DND-41 (cell line): ENCODE results near the gene SLC39A8.

Experiments
- ATAC-seq: fragments of 200-7000 bp; cut with Tn5 transposase; 3 replicates; pipeline ENCODE4 v1.9.1; 2021; ENCODE audit warnings: low read depth; ENCODE audit not compliant: insufficient read depth
- DNase-seq: peaks from one replicate; pipeline ENCODE4 v3.0.0-alpha.2; 2020
- H2AFZ ChIP-seq: 2 replicates; pipeline ENCODE4 v1.6.0; 2012; ENCODE audit warnings: low read depth, low read length
- H3K27ac ChIP-seq: 2 replicates; pipeline ENCODE4 v1.5.1; 2012; ENCODE audit warnings: low read length, inconsistent platforms
- H3K27me3 ChIP-seq: fragments of 200-600 bp; sonication (generic); 2 replicates; pipeline ENCODE4 v1.6.0; 2012; ENCODE audit warnings: low read length, mild to moderate bottlenecking, inconsistent platforms; ENCODE audit not compliant: insufficient read depth, poor library complexity
- H3K36me3 ChIP-seq: 2 replicates; pipeline ENCODE4 v1.5.1; 2012; ENCODE audit warnings: low read length, inconsistent platforms; ENCODE audit not compliant: insufficient read depth
- H3K4me1 ChIP-seq: 2 replicates; pipeline ENCODE4 v1.5.1; 2012; ENCODE audit warnings: mild to moderate bottlenecking, low read length; ENCODE audit not compliant: insufficient read depth
- H3K4me2 ChIP-seq: 2 replicates; pipeline ENCODE4 v1.6.0; 2012; ENCODE audit warnings: mild to moderate bottlenecking, moderate library complexity, low read length, inconsistent platforms; ENCODE audit not compliant: insufficient read depth
- H3K4me3 ChIP-seq, 2 experiments: fragments of 200-600 bp in 1 of 2; shearing (Covaris generic) in 1 of 2; 2 replicates each; pipeline ENCODE4 v1.5.1; 2012 to 2016; ENCODE audit warnings: inconsistent platforms in 2 of 2, low read length in 2 of 2, mild to moderate bottlenecking in 2 of 2, low read depth in 1 of 2, moderate library complexity in 1 of 2
- H3K79me2 ChIP-seq: 2 replicates; pipeline ENCODE4 v1.6.0; 2012; ENCODE audit warnings: low read length, inconsistent platforms; ENCODE audit not compliant: insufficient read depth
- H3K9ac ChIP-seq: 2 replicates; pipeline ENCODE4 v1.6.0; 2012; ENCODE audit warnings: low read depth, mild to moderate bottlenecking, inconsistent platforms, low read length, moderate library complexity
- H3K9me3 ChIP-seq: 2 replicates; pipeline ENCODE4 v1.5.1; 2012; ENCODE audit warnings: low read length, moderate library complexity, mild to moderate bottlenecking, inconsistent platforms; ENCODE audit not compliant: insufficient read depth, severe bottlenecking
- H4K20me1 ChIP-seq: 2 replicates; pipeline ENCODE4 v1.6.0; 2012; ENCODE audit warnings: low read length; ENCODE audit not compliant: insufficient read depth
- CTCF ChIP-seq: IDR thresholded peaks from 2 replicates; pipeline ENCODE4 v1.5.1; 2012; ENCODE audit warnings: borderline replicate concordance, low read length, moderate library complexity, mild to moderate bottlenecking; ENCODE audit not compliant: poor library complexity, severe bottlenecking; ENCODE audit errors: extremely low read depth
- EZH2 ChIP-seq: IDR thresholded peaks from 3 replicates; pipeline ENCODE4 v1.6.1; 2012; ENCODE audit warnings: borderline replicate concordance, low read depth, mild to moderate bottlenecking, moderate library complexity, low read length, inconsistent platforms; ENCODE audit not compliant: severe bottlenecking

The SLC39A8 gene

GRCh38 chr4:102301167-102301566, 44.1 kb downstream of the SLC39A8 start:
- H3K27ac ChIP-seq = no peak overlapping the region
- no peaks in the 10 kb centered on the region for H3K79me2 ChIP-seq
- H3K4me3 ChIP-seq = no peak overlapping the region
- H2AFZ ChIP-seq = no peak overlapping the region
- TF ChIP-seq EZH2 (no peak), CTCF (no peak)
- H3K9ac ChIP-seq = no peak overlapping the region
- H3K9me3 ChIP-seq = no peaks in the 10 kb centered on the region
- no peaks in the 10 kb centered on the region for H3K27me3 ChIP-seq
- H3K4me1 ChIP-seq = no peaks in the 10 kb centered on the region
- no peak overlapping the region for H3K4me2 ChIP-seq
- H4K20me1 ChIP-seq = no peaks in the 10 kb centered on the region
- ATAC-seq = no peak
- no peak for DNase-seq
- peaks cover 51% of the 10 kb centered on the region for H3K36me3 ChIP-seq

- H3K4me2 ChIP-seq = no peak overlapping the region
- no peaks in the 10 kb centered on the region for H3K4me1 ChIP-seq
- ATAC-seq (peak; percentile 98), DNase-seq (peak; percentile 33)
- H2AFZ ChIP-seq = no peak overlapping the region
- TF ChIP-seq CTCF (peak; percentile 74), EZH2 (no peak)
- H3K27me3 ChIP-seq = no peaks in the 10 kb centered on the region
- no peaks in the 10 kb centered on the region for H3K79me2 ChIP-seq
- no peak overlapping the region for H3K9ac ChIP-seq
- H3K27ac ChIP-seq = no peak overlapping the region
- H3K36me3 ChIP-seq = peaks cover 48% of the 10 kb centered on the region
- no peaks in the 10 kb centered on the region for H4K20me1 ChIP-seq
- H3K9me3 ChIP-seq = no peaks in the 10 kb centered on the region
- H3K4me3 ChIP-seq = no peak overlapping the region
These were observed 45.8 kb downstream of the SLC39A8 start for GRCh38 chr4:102299354-102300107.

DNA sequence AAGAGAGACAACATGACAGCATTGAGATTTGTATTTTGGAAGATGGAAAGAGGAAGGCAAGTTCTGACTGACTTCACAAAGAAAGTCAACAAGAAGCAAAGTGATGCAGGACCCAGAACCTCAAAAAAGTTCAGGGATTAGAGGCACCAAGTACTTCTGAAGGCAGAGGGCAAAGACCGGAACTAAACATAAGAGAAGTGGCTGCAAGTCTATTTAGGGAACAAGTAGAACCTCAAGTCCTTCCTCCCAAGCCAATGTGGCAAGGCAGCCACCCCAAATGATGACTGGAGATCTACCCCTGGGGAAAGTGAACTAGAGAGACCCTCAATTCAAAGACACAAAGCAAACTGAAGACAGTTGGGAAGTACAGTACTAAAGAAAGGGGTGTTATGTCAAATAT, 46.6 kb downstream of the SLC39A8 start:
- Histone ChIP-seq H3K4me2 (no peak overlapping the region), H3K4me3 (no peak overlapping the region), H3K9ac (no peak overlapping the region), H3K36me3 (peaks cover 44% of the 10 kb centered on the region), H3K4me1 (no peaks in the 10 kb centered on the region), H3K79me2 (no peaks in the 10 kb centered on the region), H3K27ac (no peak overlapping the region), H3K9me3 (no peaks in the 10 kb centered on the region), H3K27me3 (no peaks in the 10 kb centered on the region), H2AFZ (no peak overlapping the region), H4K20me1 (no peaks in the 10 kb centered on the region)
- TF ChIP-seq EZH2 (no peak), CTCF (no peak)
- ATAC-seq = no peak
- DNase-seq = no peak
